SK-N-SH (cell line): ENCODE measurements around the gene SEC61B.

Experiments used
- EZH2phosphoT487 ChIP-seq: fragments of 200-600 bp; sonication (generic); IDR thresholded peaks from 2 replicates; pipeline ENCODE4 v1.6.1; 2017; ENCODE audit warnings: low read depth, mixed run types, mild to moderate bottlenecking, antibody characterized with exemption, moderate library complexity, borderline replicate concordance
- FOSL2 ChIP-seq: IDR thresholded peaks from 2 replicates; pipeline ENCODE4 v1.4.0; 2012; ENCODE audit warnings: low read depth, mild to moderate bottlenecking, moderate library complexity, borderline replicate concordance
- SIN3A ChIP-seq: IDR thresholded peaks from 2 replicates; pipeline ENCODE4 v1.6.1; 2012; ENCODE audit warnings: low read depth, mild to moderate bottlenecking, low read length, moderate library complexity, borderline replicate concordance

DNA sequence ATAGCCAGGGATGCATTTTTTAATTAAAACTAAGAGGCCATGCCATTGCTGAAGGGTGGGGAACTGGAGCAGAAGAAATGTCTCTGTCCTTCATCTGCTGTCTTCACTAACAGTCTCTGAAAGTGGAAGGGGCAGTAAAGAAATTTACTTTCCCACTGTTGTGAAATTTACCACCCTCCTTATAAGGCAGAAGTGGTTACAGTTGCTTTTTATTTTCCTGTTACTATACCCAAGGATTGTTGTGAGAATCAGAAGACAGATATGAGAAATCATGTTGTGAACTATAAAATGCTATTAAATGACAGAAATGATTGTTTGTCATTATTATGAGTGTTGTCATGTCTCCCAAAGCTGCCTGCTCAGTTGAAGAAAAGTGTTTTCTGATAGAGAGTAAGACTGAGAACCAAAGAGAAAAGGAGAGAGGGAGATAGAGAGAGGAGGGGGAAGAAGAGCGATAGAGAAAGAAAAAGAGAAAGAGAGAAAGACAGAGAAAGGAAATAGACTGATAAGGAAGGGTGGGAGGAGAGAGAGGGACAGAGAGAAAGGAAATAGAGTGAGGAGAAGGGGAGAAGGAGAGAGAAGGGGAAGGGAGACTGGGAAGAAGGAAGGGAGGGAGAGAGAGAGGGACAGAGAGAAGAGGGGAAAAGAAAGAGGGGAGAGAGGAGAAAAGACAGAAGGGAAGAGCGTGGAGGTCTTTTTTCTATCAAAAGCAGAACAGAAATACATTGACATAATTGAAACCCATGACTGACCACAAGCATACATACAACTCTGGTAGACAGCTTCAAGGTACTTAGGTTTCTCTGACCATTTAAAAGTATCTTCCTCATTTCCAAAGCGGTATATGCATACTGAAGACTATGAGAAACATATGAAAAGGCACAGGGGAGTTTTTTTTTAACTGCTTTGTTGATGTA, 22.5 kb downstream of the SEC61B start:
- TF ChIP-seq FOSL2 (no peak), EZH2phosphoT487 (no peak), SIN3A (no peak)
